Effector CD4-positive, alpha-beta T cell (primary cell): Measurements from ENCODE around the gene TK1.
"Not testable (repeated sequence)": the region's sequence is repeated elsewhere in the genome, so short reads cannot be mapped to it uniquely, and the experiment has no call there.

Source experiments
- DNase-seq: peaks from one replicate; pipeline ENCODE4 v3.0.0-alpha.2; 2020

Gene TK1

DNA sequence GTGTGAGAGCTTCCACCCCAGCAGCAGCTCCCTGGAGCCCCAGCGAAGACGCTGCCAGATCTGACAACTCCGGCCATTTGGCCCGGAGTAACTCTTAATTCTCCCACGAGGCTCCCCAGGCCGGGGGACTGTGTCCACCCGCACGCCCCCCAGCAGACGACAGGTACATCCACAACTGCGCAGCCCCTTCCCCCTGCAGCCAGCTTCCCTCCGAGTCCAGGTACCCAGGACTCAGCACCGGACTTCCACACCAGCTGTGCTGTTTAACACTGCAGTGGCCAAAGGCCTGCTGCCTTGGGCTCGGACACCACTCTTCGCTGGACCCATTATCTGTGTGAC is 11.2 kb downstream of the TK1 start:
- no peak for DNase-seq

DNA sequence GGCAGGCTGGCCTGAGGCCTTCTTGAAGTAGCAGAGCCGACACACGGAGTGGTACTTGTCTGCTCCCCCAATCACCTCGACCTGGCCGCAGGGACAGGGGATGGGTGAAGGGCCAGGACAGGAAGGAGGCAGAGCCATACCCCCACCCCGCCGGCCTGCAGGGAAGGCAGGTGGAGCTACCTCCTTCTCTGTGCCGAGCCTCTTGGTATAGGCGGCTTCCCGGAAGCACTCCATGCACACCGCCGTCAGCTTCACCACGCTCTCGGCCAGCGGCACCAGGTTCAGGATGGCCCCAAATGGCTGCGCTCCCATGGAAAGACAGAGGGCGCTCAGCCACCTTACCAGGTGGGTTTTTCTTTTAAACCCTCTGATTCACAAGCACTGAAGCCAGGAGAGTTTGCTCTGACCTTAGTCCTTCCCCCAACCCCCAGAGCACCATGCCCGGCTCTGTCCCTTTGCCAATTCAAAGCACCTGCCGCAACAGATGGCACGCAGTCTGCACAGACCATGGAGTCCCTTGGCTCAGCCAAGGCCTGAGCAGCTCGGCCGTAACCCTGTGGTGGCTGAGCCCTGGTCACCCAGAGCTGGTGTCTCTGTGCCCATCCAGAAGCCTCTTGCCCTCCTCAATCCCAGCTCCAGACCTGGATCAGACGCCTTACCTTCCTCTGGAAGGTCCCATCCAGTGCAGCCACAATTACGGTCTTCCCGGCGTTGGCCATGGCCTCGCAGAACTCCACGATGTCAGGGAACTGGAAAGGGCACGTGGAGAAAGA is 11.8 kb downstream of the TK1 start:
- DNase-seq = no peak

DNA sequence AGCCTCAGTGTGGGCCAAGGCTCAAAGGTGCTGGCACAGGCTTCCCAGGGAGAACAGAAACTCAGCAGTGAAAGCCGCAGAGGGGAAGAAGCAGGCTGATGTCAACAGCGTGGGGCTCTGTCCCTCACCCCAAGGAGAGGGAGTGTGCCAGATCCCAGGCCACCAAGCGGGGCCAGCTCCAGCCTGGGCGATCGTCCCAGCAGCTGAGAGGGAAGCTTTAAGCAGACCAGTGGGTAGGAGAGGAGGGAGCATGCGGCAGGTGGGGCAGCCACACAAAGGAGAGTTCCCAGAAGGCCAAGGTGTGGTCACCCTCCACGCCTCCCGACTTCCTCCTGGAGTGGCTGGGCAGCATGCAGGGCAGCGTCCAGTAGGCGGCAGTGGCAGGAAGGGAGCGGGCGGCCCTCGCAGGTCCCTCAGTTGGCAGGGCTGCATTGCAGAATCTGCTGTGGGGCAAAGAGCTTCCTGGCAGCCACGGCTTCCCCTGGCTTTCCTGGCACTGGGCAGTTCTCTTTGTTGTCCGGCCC is 12.4 kb downstream of the TK1 start:
- DNase-seq = no peak

DNA sequence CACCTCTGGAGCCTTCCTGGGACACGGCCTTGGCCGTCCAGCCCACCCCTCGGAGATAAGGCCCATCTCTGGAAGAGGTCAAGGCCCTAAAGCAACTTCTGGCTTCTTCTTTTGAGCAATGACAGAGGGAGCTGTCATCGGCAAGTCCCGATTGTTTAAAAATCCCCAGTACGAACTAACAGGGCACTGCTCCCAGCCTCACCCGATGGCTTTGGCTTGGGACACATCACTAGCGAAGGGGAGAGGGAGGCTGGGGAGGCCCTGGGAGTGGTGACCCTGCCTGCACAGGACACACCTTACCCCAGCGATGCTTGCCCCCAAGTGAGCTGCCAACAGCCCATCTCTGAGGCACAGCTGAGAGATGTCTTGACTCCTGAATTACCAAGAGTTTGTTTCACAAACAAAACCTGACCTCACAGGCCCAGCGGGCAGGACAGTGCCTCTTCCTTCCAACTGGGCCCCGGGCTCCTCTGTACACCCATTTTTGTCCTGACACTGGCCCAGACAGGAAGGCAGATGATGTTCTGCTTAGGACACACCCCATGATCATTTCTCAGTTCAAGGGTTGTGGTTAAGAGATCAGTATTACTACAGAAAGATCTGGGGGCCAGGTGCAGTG is 13.6 kb downstream of the TK1 start:
- no peak for DNase-seq

DNA sequence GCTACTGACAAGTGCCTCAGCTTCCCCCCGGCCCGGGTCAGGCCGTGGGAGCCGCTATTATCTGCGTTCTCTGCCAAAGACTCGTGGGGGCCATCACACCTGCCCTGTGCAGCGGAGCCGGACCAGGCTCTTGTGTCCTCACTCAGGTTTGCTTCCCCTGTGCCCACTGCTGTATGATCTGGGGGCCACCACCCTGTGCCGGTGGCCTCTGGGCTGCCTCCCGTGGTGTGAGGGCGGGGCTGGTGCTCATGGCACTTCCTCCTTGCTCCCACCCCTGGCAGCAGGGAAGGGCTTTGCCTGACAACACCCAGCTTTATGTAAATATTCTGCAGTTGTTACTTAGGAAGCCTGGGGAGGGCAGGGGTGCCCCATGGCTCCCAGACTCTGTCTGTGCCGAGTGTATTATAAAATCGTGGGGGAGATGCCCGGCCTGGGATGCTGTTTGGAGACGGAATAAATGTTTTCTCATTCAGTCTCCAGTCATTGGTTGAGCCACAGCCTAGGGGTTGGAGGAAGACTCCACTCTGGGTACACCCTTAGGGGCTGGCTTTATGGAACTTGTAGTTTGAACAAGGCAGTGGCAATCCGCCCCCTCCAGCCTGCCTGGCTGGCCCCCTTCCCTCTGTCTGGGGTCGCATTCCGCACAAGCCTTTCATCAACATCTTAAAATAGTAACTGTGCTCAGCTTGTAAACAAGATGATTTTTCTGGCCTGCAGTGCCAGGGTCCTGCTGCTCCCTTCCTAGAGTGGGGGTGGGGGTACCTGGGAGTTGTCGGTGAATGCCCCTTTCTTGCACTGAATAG is 14.4 kb downstream of the TK1 start:
- DNase-seq = no peak

DNA sequence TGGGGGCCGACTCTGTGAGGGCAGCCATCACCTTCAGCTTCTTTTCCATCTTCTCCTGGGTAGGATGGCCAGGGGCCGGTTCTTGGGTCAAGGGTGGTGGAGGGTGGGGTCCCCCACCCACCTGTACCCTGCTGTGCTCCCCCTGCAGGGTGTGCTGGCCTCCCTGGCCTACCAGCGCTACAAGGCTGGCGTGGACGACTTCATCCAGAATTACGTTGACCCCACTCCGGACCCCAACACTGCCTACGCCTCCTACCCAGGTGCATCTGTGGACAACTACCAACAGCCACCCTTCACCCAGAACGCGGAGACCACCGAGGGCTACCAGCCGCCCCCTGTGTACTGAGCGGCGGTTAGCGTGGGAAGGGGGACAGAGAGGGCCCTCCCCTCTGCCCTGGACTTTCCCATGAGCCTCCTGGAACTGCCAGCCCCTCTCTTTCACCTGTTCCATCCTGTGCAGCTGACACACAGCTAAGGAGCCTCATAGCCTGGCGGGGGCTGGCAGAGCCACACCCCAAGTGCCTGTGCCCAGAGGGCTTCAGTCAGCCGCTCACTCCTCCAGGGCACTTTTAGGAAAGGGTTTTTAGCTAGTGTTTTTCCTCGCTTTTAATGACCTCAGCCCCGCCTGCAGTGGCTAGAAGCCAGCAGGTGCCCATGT is 15.1 kb downstream of the TK1 start:
- DNase-seq = not testable (repeated sequence)

DNA sequence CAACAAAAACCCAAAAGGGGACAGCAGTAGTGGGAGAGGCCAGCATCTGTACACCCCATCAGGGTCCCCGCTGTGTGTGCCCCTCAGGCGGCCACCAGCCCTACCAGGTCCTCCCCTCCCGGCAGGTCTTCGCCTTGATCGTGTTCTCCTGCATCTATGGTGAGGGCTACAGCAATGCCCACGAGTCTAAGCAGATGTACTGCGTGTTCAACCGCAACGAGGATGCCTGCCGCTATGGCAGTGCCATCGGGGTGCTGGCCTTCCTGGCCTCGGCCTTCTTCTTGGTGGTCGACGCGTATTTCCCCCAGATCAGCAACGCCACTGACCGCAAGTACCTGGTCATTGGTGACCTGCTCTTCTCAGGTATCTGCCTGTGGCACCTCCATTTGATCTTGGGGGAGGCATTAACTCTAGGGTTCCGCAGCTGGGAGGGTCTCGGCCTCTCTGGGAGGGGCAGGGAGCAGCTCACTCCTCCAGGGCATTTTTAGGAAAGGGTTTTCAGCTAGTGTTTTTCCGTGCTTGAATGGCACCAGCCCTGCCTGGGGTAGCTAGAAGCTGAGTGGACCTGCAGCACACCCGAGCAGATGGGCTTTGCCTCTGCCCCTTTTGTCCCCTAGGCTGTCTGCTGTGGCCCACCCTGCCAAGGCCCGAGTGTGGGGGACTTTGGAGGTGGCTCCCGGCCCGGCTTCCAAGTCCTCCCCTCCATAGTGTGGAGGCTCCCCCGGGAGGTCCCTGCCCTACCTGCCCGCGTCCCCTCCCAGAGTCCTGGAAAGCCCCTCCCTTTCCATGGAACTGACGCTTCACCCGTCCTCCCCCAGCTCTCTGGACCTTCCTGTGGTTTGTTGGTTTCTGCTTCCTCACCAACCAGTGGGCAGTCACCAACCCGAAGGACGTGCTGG is 15.9 kb downstream of the TK1 start:
- no peak for DNase-seq

DNA sequence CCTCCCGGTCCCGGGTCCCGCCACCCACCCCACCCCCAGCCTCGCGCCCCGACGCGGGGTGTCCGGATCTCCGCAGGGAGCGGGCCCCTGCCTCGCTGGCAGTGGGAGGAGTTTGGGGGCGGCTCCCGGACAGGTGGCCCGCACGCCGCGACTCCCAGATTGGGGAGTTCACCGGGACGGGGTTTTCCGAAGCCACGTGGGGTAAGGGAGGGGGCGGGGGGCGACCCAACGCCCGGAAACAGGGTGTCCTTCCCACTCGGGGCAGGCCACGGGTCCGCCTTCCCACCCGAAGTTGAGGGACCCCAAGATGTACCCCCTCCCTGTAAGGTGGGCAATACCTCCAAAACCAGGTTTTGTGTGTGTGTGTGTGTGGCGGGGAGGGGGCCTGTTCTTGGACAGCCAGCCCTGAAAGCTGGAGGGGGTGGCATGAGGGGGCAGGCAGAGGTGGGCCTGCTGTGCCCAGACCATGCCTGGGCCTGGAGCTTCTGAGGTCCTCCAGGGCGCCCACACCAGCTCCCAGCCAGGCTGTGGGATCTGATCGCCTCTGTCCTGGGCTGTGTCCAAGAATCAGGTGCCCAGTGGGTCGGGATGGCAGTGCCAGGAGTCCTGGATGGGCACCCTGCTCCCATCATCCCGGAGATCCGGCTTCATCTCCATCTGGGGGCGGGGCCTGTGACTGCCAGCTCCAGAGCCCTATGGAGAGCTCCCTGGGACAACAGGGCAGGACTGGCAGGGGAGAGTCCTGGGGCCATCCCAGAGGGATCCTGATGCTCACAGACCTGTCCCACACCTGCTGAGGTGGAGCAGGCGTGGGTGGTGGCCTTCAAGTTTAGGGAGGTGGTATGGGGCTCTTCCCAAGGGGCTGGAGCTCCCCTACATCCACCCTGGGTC is 17.7 kb downstream of the TK1 start:
- peak; percentile 57 for DNase-seq

DNA sequence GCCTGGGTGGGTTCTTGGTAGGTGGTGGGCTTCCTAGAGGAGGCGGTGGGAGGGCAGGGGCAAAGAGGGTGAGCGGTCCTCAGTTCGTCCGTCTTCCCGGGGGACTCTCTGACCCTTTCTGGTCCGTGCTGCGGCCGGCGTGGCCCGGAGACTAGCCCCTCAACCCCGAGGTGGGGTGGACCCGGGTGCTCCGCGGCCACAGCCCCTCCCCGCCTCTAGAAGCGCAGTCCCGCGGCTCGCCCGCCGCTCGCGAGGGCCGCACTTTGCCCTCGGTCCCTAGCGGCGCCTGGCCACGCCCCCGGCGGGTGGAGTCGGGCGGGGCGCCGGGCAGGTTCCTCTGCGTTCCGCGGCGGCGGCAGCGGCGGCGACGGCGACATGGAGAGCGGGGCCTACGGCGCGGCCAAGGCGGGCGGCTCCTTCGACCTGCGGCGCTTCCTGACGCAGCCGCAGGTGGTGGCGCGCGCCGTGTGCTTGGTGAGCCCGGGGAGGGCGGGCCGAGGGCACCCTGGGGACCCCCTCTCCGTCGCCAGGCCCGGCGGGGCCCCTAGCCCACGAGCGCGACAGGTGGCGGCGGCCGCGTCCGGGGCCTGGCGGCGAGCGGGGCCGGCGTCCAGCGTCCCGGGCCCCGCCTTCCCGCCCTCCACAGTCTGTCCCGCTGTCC is 18.5 kb downstream of the TK1 start, which contains the start of gene SYNGR2:
TSS of gene SYNGR2 (plus strand) at position 340 of the 661 bp plus-strand sequence. CDS start at position 376, 36 bp downstream.
- DNase-seq = peak; percentile 81

DNA sequence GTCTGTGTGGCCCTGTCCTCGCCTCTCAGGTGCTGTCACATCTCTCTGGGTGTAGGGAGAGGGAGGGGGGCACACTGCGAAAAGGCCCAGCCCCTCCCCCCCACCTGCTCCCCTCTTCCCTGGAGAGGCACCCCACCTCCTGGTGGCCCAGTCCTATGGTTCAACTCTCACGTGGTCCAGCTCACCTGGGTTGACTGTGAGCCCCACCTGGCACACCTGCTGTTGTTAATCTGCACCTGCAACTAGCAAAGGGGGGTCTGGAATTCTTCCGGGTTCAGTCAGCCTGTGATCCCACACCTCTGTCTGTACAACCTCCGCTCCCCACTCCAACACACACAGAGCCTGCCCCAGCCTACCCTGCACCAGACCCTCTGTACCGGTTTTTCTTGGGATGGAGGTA is 20.4 kb downstream of the TK1 start:
- DNase-seq = no peak

DNA sequence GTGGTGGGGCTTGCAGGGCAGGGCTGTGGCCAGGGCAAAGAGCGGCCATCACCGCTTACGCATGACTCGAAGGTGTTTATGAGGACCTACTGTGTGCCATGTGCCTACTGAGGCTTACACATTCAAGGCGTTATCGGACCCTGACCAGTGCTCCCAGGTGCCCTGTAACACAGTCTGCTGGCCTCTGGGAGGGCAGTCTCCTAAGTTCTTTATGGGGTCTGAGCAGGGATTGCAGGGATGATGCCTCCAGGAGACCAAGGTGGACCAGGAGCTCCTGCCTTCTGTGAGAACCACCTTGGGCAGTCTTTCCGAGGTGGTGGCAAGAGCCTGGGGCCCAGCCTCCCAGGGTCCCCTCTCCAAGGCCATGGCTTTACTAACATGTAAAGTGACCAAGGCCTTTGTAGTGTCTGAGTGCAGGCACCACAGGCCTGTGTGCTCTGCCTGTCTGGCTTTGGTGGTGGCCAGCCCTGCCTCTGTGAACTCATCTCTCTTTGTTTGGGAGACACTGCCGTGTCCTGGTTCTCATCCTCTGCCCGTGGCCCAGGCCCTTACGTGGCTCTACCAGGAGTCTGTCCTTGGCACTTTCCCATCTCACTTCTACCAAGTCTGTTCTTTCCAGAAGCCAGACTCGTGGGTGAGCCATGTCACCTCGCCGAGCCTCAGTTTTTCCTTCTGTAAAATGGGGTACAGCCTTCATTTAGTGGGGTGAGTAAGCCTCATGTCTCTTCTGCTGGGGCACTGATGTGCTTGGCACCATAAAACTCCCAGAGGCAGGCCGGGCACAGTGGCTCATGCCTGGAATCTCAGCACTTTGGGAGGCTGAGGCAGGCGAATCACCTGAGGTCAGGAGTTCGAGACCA is 21.9 kb downstream of the TK1 start:
- no peak for DNase-seq

DNA sequence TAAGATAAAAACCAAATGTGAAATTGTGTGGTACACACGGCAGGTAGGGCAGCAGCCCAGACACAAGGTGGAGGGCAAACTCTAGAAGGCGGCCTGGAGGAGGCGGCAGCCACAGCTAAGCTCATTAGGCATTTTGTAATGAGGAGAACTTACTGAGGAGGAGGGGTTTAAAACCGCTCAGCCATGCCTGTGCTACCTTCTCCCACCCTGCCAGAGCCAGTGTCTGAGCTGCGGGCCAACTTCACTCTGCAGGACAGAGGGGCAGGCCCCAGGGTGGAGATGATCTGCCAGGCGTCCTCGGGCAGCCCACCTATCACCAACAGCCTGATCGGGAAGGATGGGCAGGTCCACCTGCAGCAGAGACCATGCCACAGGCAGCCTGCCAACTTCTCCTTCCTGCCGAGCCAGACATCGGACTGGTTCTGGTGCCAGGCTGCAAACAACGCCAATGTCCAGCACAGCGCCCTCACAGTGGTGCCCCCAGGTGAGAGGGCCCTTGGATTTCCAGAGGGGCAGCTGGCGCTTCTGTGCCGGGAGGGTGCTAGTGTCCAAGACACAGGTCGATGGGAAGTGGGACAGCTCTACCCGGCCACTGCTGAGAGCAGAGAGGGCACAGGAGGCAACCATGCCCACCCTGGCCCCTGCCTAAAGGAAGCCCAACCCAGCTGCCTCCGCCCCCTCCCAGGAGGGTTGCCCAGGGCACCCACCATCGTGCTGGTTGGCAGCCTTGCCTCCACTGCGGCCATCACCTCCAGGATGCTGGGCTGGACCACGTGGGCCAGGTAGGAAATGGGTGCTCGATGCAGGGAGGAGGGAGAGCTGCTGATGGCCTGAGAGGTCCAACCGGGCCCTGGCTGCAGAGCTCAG is 22.7 kb downstream of the TK1 start:
- DNase-seq = no peak

DNA sequence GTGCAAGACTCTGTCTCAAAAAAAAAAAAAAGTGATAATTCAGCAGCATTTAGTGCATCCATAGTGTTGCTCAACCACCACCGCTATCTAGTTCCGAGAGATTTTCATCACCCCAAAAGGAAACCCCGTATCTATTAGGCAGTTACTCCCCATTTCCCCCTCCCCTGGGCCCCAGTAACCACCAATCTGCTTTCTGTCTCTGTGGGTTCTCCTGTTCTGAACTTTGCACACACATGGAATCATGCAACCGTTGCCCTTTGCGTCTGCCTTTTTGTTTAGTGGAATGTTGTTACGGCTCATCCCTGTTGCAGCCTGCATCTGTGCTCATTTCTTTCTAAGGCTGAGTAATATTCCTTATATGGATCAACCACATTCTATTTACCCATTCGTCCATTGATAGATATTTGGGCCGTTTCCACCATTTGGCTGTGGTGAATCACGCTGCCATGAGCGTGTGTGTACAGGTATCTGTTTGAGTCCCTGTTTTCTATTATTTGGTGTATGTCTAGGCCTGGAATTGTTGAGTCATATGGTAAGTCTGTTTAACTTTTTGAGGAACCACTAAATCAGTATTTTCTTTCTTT is 27.2 kb downstream of the TK1 start:
- no peak for DNase-seq

DNA sequence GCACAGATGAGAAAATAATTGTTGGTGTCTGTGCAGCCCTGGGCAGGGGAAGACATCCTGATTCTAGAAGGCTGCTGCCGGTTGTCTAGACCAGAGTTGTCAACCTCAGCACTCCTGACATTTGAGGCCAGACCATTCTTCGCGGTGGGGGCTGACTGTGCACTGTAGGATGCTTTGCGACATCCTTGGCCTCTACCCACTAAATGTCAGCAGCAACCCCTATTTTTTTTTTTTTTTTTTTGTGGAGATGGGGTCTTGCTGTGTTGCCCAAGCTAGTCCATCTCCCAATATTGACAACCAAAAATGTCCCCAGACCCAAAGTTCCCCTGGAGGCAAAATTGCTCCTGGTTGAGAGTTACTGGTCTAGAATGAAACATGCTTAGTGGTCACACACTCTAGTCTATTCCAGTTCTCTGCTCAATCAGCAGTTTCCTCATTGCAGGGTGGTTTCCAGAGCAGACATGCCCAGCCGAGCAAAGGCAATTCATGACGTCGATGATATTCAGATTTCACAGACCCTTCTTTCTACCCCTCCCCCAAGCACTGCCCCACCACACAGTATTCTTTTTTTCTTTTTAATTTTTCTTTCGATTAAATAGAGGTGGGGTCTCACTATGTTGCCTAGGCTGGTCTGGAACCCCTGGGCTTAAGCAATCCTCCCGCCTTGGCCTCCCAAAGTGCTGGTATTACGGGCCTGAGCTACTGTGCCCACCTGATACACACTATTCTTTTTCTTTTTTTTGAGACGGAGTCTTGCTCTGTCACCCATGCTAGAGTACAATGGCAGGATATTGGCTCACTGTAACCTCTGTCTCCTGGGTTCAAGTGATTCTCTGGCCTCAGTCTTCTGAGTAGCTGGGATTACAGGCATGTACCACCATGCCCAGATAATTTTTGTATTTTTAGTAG is 31.7 kb downstream of the TK1 start:
- DNase-seq = no peak

DNA sequence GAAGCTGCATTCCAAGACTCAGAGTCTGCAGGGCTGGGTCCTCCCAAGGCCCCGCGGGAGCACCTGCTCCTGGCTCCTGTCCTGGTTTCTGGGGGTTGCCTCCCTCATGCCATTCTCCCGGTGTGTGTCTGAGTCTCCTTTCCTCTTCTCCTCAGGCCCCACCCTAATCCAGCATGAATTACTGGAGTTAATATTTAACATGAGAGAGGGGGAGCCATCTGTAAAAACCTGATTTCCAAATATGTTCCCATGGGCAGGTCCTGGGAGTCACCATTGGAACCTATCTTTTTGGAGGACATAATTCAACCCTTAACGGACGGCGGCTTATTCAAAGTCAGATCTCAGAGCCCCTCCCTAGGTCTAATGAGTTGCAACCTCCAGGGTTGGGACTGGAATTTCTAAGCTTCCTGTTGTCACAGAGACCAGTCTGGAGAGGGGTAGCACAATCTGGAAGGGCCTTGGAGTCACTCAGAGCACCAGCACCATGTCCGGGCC is 35.3 kb downstream of the TK1 start:
- no peak for DNase-seq

DNA sequence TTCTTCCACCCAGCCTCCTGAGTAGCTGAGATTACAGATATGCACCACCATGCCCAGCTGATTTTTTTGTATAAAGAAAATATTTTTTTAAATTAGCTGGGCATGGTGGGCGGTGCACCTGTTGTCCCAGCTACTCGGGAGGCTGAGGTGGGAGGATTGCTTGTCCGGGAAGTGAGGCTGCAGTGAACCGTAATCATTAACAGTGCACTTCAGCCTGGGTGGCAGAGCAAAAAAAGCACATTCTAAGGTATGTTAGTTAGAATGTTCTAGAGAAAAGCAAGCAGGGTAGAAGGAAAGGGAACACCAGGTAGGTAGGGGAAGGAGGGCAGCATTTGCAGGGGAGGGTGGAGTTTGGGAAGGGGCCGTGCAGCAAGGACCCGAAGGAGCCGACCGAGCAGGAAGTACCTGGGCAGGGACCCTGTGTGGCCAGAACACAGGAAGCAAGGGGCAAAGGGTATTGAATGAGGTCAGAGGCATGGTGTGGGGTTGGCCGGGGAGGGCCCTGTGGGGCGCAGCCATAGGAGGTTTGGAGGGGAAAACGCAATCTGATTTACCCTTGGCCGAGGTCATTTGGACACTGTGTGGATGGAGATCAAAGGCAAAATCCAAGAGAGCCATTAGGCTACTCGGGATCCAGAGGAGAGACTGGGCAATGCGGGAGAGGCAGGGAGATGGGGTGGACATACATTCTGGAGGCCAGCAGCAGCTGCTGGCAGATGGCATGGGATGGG is 38.4 kb downstream of the TK1 start:
- no peak for DNase-seq
